Osteoblast (primary cell): ENCODE measurements around the gene FAAP100. TPM values are rescaled to one million over a fixed set of nuclear protein-coding genes. Genes with fewer than 3 reads are reported as not detected.
"Not testable (repeated sequence)": the region's sequence is repeated elsewhere in the genome, so short reads cannot be mapped to it uniquely, and the experiment has no call there.

Experiments
- DNase-seq: peaks from one replicate; pipeline ENCODE4 v3.0.0; 2011; ENCODE audit warnings: low spot score, mixed read lengths; ENCODE audit not compliant: insufficient read length; ENCODE audit errors: missing footprints
- H2AFZ ChIP-seq: 2 replicates; pipeline ENCODE4 v1.6.0; 2011; ENCODE audit warnings: mild to moderate bottlenecking, low read length
- H3K27ac ChIP-seq: 2 replicates; pipeline ENCODE4 v1.5.1; 2011; ENCODE audit warnings: mild to moderate bottlenecking, low read depth, low read length, moderate library complexity
- H3K27me3 ChIP-seq: 2 replicates; pipeline ENCODE4 v1.6.0; 2012; ENCODE audit warnings: mild to moderate bottlenecking, control low read depth, inconsistent platforms, low read length, moderate library complexity; ENCODE audit not compliant: insufficient read depth
- H3K36me3 ChIP-seq: 2 replicates; pipeline ENCODE4 v1.5.1; 2011; ENCODE audit warnings: mild to moderate bottlenecking, low read length, control low read depth, moderate library complexity; ENCODE audit not compliant: insufficient read depth
- H3K4me1 ChIP-seq: 2 replicates; pipeline ENCODE4 v1.5.1; 2011; ENCODE audit warnings: mild to moderate bottlenecking, low read length, control low read depth, moderate library complexity; ENCODE audit not compliant: insufficient read depth
- H3K4me2 ChIP-seq: 2 replicates; pipeline ENCODE4 v1.6.0; 2011; ENCODE audit warnings: mild to moderate bottlenecking, low read length; ENCODE audit not compliant: insufficient read depth
- H3K4me3 ChIP-seq: fragments of 200-600 bp; sonication (generic); 3 replicates; pipeline ENCODE4 v1.5.1; 2012; ENCODE audit warnings: mild to moderate bottlenecking, low read length, inconsistent platforms; ENCODE audit not compliant: insufficient read depth
- H3K79me2 ChIP-seq: 2 replicates; pipeline ENCODE4 v1.6.0; 2012; ENCODE audit warnings: mild to moderate bottlenecking, low read length, control low read depth, inconsistent platforms; ENCODE audit not compliant: insufficient read depth
- H3K9me3 ChIP-seq: 2 replicates; pipeline ENCODE4 v1.5.1; 2011; ENCODE audit warnings: low read depth, low read length, control low read depth
- H4K20me1 ChIP-seq: 2 replicates; pipeline ENCODE4 v1.6.0; 2012; ENCODE audit warnings: mild to moderate bottlenecking, low read length, control low read depth; ENCODE audit not compliant: insufficient read depth
- CTCF ChIP-seq: IDR thresholded peaks from 2 replicates; pipeline ENCODE4 v1.5.1; 2011; ENCODE audit warnings: mild to moderate bottlenecking, low read depth, low read length, moderate library complexity; ENCODE audit errors: extremely low read depth
- total RNA-seq: library from RNA; depleted of rRNA; stranded (reverse); fragments of >200 nt; gene quantifications from 2 replicates; pipeline ENCODE4 v1.2.3, GENCODE V29; 2012

The FAAP100 gene
- total RNA-seq, 1 donor, result 44.5 TPM

GRCh38 chr17:81586096-81586495, 33.9 kb upstream of the FAAP100 start:
- no peak overlapping the region for H3K4me2 ChIP-seq
- no peak overlapping the region for H2AFZ ChIP-seq

GRCh38 chr17:81584771-81585170, 32.6 kb upstream of the FAAP100 start:
- not testable (repeated sequence) for H3K27me3 ChIP-seq, H3K4me2 ChIP-seq, H3K9me3 ChIP-seq, H2AFZ ChIP-seq, H3K27ac ChIP-seq, H4K20me1 ChIP-seq, H3K4me3 ChIP-seq, DNase-seq
- Histone ChIP-seq H3K79me2 (peaks cover 21% of the 10 kb centered on the region), H3K4me1 (peaks cover 39% of the 10 kb centered on the region), H3K36me3 (peaks cover 59% of the 10 kb centered on the region)

More at GRCh38 chr17:81586096-81586495, 33.9 kb upstream of the FAAP100 start:
- no peak for DNase-seq
- H3K27me3 ChIP-seq, result no peaks in the 10 kb centered on the region
- no peak overlapping the region for H3K4me3 ChIP-seq
- H4K20me1 ChIP-seq, result no peaks in the 10 kb centered on the region
- no peaks in the 10 kb centered on the region for H3K9me3 ChIP-seq
- no peak for TF ChIP-seq CTCF
- no peak overlapping the region for H3K27ac ChIP-seq
- peaks cover 70% of the 10 kb centered on the region for H3K36me3 ChIP-seq
- peaks cover 32% of the 10 kb centered on the region for H3K4me1 ChIP-seq
- H3K79me2 ChIP-seq, result peaks cover 16% of the 10 kb centered on the region

GRCh38 chr17:81583589-81584342, 31.6 kb upstream of the FAAP100 start:
- H3K79me2 ChIP-seq, result peaks cover 30% of the 10 kb centered on the region
- H3K36me3 ChIP-seq, result peaks cover 56% of the 10 kb centered on the region
- no peak overlapping the region for H3K4me3 ChIP-seq
- peaks cover 47% of the 10 kb centered on the region for H3K4me1 ChIP-seq
- H3K9me3 ChIP-seq, result no peaks in the 10 kb centered on the region
- no peaks in the 10 kb centered on the region for H3K27me3 ChIP-seq
- H3K27ac ChIP-seq, result peak overlapping the region; percentile 75
- H2AFZ ChIP-seq, result no peak overlapping the region
- no peaks in the 10 kb centered on the region for H4K20me1 ChIP-seq
- no peak overlapping the region for H3K4me2 ChIP-seq
- DNase-seq, result no peak
- no peak for TF ChIP-seq CTCF

GRCh38 chr17:81582749-81583148, 30.6 kb upstream of the FAAP100 start:
- Histone ChIP-seq H3K4me3 (no peak overlapping the region), H3K4me2 (peak overlapping the region; percentile 40), H3K27me3 (no peaks in the 10 kb centered on the region), H2AFZ (no peak overlapping the region), H3K27ac (peak overlapping the region; percentile 75), H3K79me2 (peaks cover 40% of the 10 kb centered on the region), H3K4me1 (peaks cover 55% of the 10 kb centered on the region), H4K20me1 (no peaks in the 10 kb centered on the region), H3K36me3 (peaks cover 46% of the 10 kb centered on the region), H3K9me3 (no peaks in the 10 kb centered on the region)
- peak; percentile 84 for DNase-seq
- no peak for TF ChIP-seq CTCF
